ENCODE measurements around the gene HSD17B2.

The HSD17B2 gene

DNA sequence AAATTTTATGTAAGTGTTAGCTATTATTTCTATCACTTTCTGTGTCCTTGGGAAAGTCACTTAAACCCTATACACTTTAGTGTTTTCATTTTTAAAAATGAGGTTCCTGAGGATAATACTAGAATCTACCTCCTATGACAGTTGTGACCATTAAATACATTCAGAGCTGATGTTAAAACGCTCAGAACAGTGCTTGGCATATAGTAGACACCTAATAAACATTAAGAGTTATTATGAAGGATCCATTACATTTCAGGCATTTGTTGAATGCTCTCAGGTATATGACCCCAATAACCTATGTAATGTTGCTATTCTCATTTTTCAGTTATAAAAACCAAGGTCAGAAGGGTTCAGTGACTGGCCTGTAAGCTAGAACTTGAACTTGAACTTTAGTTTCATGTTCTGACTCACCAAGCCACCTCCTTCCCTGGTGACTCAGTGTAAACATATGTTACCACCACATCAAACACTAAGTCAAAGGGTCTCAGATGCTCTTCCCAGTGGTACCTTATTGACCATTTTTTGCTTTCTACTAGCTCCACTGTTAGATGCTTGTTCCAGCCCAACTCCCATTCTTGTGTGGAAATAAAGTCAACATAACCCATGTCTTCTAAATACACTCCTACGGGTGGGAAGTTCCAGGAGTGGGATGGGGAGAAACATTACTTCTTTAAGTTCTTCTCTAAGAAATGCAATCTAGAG, 47.6 kb downstream of the HSD17B2 start:
- no peak for TF ChIP-seq CTCF (IDR thresholded peaks at IDR 0.05; ENCODE audit: control insufficient read depth, extremely low read depth, insufficient read depth)
- H3K4me3 ChIP-seq (ENCODE audit: low read depth, low read length): no peak overlapping the region
- no peak for DNase-seq (ENCODE audit: low read depth)

- no peak overlapping the region for H3K4me3 ChIP-seq (ENCODE audit: low read depth, low read length)
- no peak for DNase-seq (ENCODE audit: low read depth)
- no peak for TF ChIP-seq CTCF (IDR thresholded peaks at IDR 0.05; ENCODE audit: control insufficient read depth, extremely low read depth, insufficient read depth)
These were observed 48.8 kb downstream of the HSD17B2 start for GRCh38 chr16:82083710-82084353.

GRCh38 chr16:82085011-82085779, 50.1 kb downstream of the HSD17B2 start:
- H3K4me3 ChIP-seq (ENCODE audit: low read depth, low read length): no peak overlapping the region
- no peak for DNase-seq (ENCODE audit: low read depth)
- TF ChIP-seq CTCF (IDR thresholded peaks at IDR 0.05; ENCODE audit: control insufficient read depth, extremely low read depth, insufficient read depth): no peak

GRCh38 chr16:82088483-82088882, 53.4 kb downstream of the HSD17B2 start:
- no peak for DNase-seq (ENCODE audit: low read depth)
- H3K4me3 ChIP-seq (ENCODE audit: low read depth, low read length): no peak overlapping the region
- TF ChIP-seq CTCF (IDR thresholded peaks at IDR 0.05; ENCODE audit: control insufficient read depth, extremely low read depth, insufficient read depth): no peak

- TF ChIP-seq CTCF (IDR thresholded peaks at IDR 0.05; ENCODE audit: control insufficient read depth, extremely low read depth, insufficient read depth): no peak
- no peak for DNase-seq (ENCODE audit: low read depth)
These were observed 56.2 kb downstream of the HSD17B2 start for GRCh38 chr16:82091241-82091640.

GRCh38 chr16:82092711-82093110, 57.7 kb downstream of the HSD17B2 start:
- H3K4me3 ChIP-seq (ENCODE audit: low read depth, low read length): no peak overlapping the region
- DNase-seq (ENCODE audit: low read depth): no peak
- no peak for TF ChIP-seq CTCF (IDR thresholded peaks at IDR 0.05; ENCODE audit: control insufficient read depth, extremely low read depth, insufficient read depth)

More at GRCh38 chr16:82091241-82091640, 56.2 kb downstream of the HSD17B2 start:
- no peak overlapping the region for H3K4me3 ChIP-seq (ENCODE audit: low read depth, low read length)

Data from LNCaP clone FGC (cell line).